Measurements from ENCODE around the gene KCNH1.

GRCh38 chr1:210722410-210723081, 411.4 kb downstream of the KCNH1 start:
- no peak for TF ChIP-seq CTCF (IDR thresholded peaks at IDR 0.05; ENCODE audit: poor library complexity)
- TF ChIP-seq EZH2phosphoT487 (IDR thresholded peaks at IDR 0.05; ENCODE audit: low read depth, severe bottlenecking, unreplicated experiment) = no peak
